HG03060 (cell line): ENCODE measurements around the gene OS9.
"Not testable (repeated sequence)": the region's sequence is repeated elsewhere in the genome, so short reads cannot be mapped to it uniquely, and the experiment has no call there.

Experiments
- ATAC-seq: cut with Tn5 transposase; IDR thresholded peaks from one replicate; pipeline ENCODE4 v1.9.1; 2021; ENCODE audit warnings: low read depth, moderate number of reproducible peaks; ENCODE audit not compliant: unreplicated experiment

The OS9 gene

DNA sequence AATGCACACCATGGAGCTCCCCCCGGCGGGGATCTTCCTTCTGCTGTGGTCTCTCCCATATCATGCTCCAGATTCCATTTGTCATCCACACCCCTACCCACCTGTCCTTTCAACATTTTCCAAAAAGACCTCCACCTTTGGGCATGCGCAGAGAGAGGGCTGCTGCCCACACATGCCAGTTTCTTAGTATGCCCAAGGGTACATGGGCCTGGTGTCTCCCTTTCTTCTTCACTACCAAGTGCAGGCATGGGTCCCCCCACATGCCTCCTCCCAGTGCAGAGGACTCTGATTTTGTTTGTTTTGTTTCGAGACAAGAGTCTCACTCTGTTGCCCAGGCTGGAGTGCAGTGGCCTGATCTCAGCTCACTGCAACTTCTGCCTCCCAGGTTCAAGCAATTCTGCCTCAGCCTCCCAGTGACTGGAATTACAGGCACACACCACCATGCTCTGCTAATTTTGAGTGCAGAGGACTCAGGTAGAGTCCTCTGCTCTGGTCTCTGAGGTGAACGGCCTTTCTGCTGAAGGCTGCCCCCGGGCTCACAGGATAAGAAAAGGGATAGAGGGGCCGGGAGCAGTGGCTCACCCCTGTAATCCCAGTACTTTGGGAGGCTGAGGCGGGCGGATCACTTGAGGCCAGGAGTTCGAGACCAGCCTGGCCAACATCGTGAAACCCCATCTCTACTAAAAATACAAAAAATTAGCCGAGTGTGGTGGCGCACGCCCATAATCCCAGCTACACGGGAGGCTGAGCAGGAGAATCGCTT is 28.1 kb downstream of the OS9 start:
- not testable (repeated sequence) for ATAC-seq

DNA sequence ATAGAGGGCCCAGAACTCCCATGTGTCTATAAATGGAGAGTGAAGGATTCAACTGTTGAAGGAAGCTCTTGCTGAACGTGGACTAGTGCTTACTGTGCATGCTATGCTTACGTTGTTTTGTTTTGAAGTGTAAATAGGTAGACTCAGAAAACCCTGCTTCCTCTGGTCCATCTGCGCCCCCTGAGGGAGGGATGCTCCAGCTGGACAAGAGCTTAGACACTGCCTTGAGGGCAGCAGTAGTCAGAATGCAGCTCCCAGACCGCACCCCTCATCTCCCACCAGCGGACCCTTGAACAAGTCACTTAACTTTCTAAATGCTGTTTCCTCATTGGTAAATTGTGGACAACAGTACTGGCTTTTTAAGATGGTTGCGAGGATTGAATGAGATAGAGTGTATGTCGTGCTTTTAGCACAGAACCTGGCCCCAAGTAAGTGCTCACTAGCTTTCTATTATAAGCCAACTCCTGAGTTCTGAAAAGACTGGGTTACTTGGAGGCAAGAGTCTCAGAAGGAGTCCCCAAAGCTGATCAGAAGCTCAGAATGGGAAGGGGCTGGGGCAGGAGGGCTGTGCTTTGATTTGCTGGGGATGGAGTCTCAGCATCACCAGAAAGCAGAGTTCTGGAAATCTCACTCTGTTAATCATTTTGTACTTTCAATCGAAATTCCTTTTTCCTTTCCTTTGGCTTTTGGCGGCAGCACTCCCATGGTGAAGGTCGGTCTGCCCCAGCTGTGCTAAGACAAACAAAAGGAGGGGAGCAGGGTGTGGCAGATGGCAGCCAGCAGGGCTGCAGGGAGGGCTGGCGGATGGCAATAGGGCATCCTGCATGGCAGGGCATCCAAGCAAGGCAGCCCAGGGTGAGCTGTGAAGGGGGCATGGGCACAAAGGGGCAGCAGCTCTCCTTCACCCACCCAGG is 29.0 kb downstream of the OS9 start:
- no peak for ATAC-seq

DNA sequence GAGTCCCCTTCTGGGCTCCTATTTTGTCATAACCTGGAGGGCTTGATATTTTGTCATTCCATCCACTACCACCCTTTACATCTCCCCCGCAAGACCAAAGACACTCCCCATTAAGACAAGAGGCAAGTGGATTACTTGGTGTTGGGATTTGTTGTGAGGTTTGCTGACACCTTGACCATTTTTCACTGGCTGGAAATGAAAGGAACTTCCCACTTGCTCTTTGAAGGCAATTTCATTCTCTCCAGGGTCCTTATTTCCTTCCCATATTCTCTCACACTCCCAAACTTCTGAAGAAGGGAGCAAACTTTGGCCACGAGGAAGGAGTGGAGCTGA is 29.7 kb downstream of the OS9 start:
- no peak for ATAC-seq

DNA sequence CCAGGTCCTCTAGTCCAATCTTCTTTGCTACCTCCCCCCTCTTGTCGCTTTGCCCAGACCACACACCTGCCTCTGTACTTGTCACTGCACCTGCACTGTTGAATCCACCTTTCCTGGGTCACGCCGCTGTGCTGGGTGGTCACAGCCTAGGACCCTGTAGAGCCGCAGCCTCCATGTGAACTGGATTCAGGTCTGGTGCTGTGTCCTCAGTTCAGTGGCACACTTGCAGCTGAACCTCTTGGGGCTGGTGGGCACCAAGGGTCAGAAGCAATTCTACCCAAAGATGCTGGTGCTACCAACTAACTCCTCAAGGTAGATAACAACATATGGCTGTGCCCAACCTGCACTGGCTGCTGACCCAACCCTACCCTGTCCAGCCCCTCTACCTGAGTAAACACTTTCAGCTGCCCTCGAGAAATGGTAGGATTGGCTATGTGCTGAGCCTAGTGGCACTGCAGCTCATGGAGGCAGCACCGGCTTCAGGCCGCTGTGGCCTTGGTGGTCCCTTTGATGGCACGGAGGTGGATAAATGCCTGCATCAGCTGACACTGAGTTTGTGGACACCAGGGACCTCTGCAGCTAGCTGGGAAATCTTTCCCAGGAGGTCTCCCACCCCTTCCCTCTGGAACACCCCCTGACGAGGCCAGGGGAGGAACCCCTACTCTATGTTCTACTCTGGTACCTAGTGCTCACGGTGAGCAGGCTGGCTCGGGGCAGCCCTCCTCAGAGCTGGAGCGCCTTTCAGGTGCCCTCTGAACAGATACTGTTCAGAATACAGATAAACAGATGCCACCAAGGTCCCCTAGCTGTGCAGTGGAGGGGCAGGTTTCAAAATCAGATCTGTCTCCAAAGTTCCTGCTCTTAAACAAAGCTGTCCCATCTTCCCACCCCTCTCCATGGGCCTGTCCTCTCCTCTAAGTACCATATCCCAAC is 30.3 kb downstream of the OS9 start:
- no peak for ATAC-seq

DNA sequence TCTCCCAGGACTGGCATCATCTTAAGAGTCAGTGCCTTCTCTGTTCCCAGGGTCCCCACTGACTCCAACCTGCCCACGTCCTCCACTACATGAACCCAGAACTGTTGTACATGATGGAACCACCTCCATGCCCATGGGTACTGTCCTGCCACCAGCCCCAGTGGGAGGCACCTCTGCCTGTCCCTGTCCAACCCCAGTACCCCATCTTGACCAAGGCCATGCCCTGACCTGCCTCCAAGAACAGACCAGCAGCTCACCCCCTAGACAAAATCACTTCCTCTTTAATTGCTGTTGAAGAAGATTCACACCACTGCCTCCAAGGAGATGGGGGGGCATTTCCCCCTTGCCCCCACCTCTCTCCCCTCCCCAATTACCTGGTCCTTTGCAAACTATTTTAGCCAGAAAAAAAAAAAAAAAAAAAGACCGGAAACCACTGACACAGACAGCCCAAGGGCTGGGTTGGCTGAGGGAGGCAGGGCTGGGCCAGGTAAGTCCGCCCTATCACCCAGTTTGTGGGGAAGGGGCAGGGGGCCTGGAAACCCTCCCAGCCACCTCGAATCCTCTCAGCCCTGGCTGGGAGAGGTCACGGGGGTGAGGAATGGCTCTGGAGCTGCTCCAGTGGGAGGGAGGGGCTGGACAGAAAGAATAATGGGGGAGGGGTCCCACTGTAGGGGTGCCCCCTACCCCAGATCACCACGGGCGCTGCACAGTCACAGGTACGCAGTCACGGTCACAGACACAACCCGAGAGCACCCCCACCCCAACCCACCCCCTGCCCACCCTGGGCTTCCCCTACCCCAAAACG is 31.2 kb downstream of the OS9 start:
- no peak for ATAC-seq

DNA sequence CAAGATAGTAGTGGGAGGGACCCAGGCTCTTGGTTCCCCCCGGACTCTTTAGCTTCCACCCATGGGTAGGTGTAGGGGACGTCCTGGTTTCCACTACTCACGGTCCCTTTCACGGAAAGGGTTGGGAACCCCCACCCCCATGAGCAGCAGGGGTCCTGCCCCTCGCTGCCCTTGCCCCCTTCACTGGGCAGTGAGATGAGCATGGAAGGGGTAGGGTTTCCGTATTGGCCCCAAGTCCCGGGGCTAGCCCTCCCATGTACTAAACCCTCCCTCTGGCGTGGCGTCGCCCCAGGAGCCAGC is 31.9 kb downstream of the OS9 start:
- no peak for ATAC-seq

DNA sequence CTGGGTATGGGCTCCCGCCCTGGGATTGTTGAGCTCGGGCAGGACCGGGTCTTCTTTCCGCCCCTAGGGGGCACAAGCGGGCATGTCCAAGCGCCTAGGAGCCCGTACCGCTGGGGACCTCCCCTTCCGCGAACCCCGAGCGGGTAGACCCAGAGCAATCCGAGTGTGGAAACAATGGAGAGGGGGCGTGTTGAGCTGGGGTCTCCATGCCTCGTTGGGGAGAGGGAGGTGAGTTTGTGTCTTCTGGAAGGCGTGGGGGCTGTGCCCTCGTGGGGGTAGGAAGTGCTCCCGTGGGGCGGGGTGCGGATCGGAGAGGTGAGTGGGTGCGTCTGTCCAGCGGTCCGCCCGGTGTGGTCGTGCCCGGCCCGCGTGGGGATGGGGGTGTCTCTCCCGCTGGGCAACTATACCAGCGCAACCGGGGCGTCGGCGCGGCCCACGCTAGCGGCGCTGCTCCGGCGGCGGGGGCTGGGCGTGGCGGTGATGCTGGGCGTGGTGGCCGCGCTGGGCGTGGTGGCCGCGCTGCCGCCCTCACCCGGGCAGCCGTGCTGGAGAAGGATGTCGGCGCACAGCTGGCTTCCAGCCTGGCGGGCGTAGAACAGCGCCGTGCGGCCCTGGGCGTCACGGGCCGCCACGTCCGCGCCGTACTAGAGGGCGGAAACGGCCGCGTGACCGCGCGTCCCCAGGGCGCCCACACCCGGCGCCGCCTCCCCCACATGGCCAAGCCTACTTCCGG is 32.4 kb downstream of the OS9 start:
- no peak for ATAC-seq

DNA sequence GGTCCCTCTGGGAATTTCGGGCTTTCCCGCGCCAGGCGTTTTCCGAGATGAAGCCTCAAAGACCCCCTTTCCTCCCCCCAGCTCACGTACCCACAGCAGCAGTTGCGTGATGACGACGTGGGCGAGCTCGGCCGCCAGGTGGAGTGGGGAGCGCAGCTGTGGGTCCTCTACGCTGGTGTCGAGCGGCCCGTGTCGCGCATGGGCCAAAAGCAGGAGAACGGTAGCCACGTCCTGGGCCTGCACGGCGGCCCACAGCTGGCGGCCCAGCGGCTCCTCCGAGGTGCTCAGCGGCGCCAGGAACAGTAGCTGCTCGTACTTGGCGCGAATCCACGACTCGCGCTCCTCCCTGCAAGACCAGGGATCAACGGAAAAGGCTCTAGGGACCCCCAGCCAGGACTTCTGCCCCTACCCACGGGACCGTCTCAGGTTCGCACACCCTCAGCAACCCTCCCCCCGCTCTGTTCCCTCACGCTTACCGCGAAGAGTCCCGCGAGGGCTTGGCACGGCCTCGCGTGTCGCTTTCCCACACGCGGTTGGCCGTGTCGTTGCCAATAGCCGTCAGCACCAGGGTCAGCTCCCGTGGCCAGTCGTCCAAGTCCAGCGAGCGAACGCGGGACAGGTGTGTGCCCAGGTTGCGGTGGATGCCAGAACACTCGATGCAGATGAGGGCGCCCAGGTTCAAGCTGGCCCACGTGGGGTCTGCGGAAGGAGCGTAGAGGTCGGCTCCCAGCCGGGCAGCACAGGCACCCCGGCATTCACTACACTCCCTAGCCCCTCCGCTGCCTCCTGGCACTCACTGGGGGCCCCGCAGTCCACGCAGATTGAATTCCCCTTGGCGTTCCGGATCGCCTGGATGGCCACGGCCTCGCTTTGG is 33.2 kb downstream of the OS9 start:
- ATAC-seq = no peak

DNA sequence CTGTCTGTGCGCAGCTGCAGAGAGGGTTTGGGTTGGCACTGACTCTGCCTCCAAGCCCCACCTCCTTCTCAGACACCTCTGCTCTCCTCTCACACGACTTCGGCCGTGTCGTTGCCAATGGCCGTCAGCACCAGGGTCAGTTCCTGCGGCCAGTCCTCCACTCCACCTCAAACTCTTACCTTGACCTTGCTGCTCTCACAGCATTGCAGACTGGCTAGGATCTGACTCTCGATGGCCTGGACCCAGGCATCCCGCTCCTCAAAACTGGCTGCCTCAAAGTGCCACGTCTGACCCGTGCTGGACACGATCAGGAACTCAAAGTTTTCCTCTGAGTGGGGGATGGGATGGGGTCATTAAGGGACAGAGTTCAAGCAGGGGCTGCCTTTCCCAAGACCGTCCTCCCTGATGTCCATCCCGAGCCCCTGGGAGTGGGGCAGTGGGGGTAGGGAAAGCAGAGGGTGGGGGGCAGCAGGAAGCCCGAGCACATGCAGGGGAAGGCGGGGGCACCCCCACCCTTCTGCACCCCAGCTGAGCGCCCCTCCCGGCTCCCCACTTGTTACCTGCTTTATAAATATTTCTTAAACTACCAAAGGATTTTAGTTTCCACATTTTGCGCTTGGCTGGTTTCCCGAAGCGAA is 33.9 kb downstream of the OS9 start:
- ATAC-seq = no peak

DNA sequence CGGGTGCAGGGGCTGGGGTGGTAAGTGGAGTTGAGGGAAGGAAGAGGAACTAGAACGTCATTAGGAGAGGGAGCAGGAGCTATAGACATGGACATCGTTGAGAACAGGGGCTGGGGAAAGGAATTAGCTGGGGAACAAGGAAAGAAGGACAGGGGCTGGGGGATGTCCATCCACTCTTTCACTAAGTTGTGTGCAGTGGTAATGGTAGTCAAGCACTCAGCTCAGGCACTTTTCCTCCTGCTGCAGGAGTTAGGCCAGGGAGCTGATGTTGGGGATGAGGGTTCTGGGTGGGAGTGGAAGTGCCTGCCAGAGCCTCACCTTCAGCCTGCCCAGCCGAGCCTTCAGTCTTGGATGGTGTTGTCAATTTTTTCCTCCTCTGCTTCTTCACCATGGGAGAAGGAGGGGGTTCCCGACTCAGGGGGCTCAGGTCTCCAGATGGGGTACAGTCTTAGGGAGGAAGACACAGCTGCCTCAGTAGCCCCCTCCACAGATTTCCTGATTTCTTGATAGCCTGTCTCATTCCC is 35.5 kb downstream of the OS9 start:
- no peak for ATAC-seq

DNA sequence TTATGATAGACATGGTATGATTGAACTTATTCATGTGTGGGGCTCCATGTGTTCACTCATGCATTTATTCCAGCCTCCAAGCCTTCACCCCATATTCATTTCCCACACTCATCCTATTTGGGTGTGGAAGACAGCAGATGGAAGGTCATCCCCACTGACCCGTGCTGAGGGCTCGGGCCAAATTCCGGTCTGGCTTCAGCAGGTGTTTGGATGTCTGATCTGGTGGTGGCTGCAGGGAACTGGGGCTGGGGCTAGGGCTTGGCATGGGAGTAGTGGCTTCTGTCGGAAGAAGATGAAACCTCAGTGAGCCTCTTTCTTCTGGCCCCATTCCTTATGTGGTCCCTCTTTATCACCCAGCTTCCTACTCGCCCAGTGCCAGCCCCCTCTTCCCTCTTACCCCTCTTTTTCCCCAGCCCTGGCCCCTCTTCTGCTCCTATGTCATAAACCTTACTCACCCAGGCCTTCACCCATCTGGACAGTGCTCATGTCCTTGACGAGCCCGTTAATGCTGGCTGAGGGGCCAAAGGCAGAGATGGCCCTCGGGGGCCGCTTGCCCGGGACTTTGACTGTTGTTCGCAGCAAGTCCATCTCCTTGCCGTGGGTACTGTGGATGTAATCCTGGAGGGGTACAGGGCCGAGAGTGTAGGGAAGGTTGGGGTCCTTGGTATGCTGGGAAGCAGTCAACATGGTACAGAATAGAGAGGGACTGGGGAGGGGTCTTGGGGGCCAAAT is 36.6 kb downstream of the OS9 start:
- ATAC-seq = no peak

DNA sequence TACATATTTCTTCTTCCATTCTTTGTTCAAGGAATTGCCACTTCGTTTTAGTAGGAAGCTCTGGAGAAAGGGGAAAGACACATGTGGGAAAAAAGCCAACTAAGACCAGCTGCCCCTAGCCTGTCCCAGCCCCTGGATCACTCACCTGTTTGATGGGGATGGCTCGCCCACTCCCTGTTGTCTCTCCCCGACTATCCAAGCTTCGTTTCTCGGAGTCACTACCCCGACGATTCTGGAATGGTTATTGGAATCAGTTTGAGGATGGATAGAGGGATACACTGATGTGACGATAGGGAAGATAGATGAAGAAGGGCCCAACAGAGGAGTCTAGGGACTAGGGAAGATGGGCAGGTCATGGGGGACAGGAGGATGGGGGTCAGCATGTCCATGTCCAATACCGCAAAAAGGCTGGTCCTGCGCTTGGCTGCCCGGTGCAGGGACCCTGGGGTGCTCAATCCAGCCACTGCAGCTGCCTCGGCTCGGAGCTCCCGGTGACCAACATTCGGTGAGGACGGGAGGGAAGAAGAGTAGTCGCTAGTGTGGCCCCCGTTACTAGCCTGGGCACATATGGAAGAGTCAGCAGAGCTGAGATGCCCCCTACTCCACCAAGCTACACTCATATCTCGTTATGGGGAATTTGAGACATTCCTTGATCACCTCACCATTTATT is 37.6 kb downstream of the OS9 start:
- ATAC-seq = no peak

DNA sequence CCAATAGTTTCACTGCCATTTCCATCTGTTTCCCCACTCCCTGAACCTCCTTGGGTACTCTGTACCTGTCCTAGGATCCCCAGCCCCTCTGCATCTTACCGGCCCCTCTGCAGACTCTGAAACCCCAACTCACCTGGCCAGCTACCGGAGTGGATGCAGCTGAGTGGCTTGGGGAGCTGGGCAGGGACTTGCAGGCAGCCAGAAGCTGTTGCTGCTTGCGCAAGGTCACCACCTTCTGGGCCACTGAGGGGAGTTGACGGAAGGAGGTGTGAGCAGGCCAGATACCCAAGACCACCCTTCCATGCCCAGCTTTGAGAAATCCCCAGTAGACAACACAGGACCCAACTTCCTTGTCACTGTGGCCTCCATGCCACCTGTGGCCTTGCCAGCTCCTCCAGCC is 38.3 kb downstream of the OS9 start:
- ATAC-seq = no peak

DNA sequence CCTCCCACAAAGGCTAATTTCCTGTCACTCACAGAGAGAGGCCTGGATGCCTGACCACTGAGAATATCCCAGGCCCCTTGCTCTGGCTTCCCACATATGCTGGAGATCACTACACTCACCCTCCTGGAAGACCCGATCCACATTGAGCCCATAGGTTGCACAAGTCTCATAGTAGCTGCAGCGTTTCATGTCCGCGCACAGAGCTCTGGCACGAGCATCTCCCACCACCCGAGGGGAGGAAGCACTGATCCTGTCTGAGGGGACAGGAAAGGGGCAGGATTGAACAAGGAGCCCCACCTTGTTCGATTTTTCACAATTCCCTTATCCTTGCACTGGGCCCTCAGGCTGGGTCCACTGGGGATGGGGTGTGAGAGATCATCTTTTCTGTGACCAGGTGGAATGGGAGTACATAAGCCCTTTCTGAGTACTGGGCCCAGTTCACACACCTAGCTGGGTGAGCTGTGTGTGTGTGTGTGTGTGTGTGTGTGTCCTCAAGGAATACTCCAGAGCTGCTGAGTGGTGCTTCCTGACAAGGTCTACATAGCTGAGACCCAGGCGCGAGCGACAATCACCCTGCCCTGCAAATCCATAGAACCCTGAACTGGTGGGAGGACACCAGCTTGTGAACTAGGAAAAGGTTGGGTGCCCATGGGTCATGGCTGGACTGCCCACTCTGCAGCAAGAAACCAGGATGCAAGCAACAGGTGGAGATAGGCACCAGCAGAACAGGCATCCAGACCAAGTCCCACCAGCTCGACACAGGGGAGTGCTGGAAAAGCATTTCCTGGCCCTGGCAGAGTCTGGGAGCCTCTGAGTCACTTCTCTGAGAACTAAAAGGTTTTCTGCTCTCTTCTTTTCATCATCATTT is 39.0 kb downstream of the OS9 start:
- no peak for ATAC-seq

DNA sequence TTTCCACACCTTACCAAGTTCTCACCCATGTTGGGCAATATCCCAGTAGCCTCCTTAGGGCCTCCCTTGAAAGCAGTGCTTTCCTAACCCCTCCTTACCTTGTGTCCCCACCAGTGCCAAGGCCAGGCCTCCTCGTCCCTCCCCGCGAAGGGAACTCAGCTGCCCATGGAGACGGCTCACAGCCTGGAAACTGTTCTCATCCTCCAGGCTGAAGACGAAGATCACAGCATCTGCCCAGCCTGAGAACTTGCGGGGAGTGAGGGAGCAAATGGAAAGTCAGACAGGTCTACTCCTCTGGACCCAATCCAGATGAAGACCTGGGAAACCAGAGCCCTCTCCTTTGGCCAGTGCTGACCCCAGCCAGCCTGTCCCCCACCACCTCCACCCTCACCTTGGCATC is 40.0 kb downstream of the OS9 start:
- ATAC-seq = no peak

DNA sequence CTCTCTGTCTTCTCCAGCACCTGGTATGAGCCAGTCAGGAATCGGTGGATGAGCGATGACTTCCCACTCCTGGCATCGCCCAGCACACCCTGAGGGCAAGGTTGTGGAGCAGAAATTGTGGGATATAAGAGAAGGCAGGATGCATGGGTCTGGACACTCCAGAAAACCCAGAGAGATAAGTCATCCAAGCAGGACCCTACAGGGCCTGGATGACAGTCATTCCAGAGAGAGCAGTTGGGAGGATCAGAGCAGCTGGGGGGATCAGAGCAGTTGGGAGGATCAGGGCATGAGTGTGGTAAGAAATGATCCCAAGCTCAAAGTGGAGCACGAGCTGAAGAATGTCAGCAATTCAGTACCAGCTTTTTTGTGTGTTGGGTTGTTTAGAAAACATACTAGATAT is 40.7 kb downstream of the OS9 start:
- ATAC-seq = no peak
